ENCODE measurements around the gene ZNF669.

GRCh38 chr1:247118946-247119446, 14.8 kb upstream of the ZNF669 start:
- no peak for TF ChIP-seq TARDBP (IDR thresholded peaks at IDR 0.05)
- TF ChIP-seq FOXA1 (IDR thresholded peaks at IDR 0.05) = no peak
- no peak for TF ChIP-seq ZNF384 (IDR thresholded peaks at IDR 0.05)
- no peak for TF ChIP-seq ARNT (IDR thresholded peaks at IDR 0.05)
- no peak for TF ChIP-seq SP1 (IDR thresholded peaks at IDR 0.05)
- TF ChIP-seq SUZ12 (IDR thresholded peaks at IDR 0.05) = no peak
- no peak for TF ChIP-seq BHLHE40 (IDR thresholded peaks at IDR 0.05; ENCODE audit: borderline replicate concordance)
- no peak for TF ChIP-seq L3MBTL2 (conservative IDR thresholded peaks at IDR 0.05)
- TF ChIP-seq ELF4 (IDR thresholded peaks at IDR 0.05) = no peak
- no peak for TF ChIP-seq NFRKB (IDR thresholded peaks at IDR 0.05)
- no peak for TF ChIP-seq FOXM1 (IDR thresholded peaks at IDR 0.05; ENCODE audit: borderline replicate concordance)
